ENCODE data around the gene HLTF.

DNA sequence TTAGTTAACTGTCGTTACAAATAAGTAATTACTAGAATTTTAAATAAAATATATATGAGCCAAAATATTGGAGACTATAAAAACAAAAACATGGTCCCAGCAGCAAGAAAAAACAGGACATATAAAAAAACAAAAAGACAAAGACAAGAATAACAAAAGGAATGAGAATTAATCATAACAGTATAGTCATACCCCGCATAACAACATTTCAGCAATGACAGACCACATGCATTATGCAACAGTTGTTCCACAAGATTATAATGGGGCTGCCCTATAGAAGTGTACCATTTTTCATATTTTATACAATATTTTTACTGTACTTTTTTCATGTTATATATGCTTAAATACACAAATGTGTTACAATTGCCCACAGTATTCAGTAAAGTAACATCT is 5.6 kb downstream of the HLTF start:
- TF ChIP-seq, protein P1, sequence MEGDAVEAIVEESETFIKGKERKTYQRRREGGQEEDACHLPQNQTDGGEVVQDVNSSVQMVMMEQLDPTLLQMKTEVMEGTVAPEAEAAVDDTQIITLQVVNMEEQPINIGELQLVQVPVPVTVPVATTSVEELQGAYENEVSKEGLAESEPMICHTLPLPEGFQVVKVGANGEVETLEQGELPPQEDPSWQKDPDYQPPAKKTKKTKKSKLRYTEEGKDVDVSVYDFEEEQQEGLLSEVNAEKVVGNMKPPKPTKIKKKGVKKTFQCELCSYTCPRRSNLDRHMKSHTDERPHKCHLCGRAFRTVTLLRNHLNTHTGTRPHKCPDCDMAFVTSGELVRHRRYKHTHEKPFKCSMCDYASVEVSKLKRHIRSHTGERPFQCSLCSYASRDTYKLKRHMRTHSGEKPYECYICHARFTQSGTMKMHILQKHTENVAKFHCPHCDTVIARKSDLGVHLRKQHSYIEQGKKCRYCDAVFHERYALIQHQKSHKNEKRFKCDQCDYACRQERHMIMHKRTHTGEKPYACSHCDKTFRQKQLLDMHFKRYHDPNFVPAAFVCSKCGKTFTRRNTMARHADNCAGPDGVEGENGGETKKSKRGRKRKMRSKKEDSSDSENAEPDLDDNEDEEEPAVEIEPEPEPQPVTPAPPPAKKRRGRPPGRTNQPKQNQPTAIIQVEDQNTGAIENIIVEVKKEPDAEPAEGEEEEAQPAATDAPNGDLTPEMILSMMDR (conservative IDR thresholded peaks at IDR 0.05; ENCODE audit: low read depth, low read length) = no peak
- no peak for TF ChIP-seq EZH2 (IDR thresholded peaks at IDR 0.05; ENCODE audit: borderline replicate concordance, low read depth, low read length, poor library complexity, severe bottlenecking)

Data from A673 (cell line).